Central memory CD4-positive, alpha-beta T cell (primary cell): ENCODE results near the gene SCARF2.
"Not testable (repeated sequence)": the region's sequence is repeated elsewhere in the genome, so short reads cannot be mapped to it uniquely, and the experiment has no call there.

ENCODE experiments used
- DNase-seq: peaks from one replicate; pipeline ENCODE4 v3.0.0; 2022

SCARF2 gene

GRCh38 chr22:20425566-20426258 lies 11.9 kb downstream of the SCARF2 start:
- DNase-seq = no peak

GRCh38 chr22:20424932-20425565 lies 12.6 kb downstream of the SCARF2 start:
- no peak for DNase-seq

GRCh38 chr22:20424568-20424931 lies 13.1 kb downstream of the SCARF2 start:
- no peak for DNase-seq

DNA sequence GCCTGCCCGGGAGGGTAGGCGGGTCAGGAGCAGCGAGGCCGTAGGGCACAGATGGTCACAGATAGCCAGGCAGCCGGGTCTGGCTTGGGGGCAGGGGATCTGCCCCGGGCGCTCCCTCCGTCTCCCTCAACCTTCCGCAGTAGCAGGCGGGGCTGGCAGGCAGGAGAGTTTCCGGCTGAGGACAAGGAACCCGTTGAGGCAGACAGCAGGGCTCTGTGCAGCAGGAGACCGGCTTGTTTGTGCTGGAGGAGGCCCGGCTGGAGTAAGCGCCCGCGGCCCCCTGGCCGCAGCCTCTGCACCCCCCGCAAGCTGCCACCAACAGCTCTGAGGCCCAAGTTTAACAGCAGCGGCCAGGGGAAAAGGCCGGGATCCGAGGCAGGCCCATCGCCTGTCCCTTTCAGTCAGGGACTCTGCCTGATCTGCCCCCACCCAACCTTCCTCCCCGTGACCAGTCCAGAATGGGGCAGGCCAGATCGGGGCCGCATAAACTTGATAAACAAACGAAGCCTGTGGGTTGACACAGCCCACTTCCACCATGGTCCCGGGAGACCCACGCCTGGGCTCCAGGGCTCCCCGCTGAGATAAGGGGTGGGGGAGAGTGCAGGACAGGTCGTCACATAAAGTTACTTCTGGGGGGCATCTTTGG lies 13.6 kb downstream of the SCARF2 start:
- DNase-seq = no peak

DNA sequence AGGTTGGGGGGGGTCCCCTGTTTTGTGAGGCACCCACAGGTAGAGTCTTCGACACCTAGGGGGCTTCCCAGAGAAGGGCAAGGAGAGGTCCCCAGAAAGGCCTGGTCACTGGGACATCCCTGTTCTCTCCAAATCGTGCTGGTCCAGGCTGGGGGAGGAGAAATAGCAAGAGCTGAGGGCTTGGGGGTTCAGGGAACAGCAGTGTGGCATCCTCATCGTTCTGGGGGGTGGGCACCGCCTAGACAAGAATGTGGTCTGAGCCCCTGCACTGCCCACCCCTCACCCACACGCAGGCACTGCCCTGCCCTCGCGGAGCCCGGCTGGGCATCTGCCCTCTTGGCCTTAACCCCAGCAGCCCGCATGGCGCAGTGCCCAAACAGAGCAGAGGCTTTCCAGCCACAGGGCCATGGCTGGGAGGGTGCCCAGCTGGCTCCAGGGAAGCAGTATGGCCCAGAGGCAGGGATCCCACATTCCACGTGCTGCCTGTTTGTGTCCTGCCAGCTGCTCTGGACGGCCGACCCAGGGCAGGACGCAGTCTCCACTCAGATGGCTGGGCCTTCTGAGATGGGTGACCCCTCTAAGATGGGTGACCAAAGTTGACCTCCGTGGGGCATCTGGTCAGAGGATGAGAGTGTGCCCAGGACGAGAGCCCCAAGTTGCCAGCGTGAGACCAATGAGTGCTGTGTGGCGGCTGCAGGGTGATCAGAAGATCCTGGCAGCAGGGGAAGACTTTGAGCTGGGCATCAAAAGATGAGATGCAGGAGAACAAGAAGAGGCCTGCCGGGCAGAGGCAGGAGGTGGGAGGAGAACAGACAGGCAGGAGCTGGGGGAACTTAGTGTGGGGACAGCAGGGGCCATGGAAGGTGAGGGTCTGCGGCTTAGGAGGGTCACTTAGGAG lies 14.4 kb downstream of the SCARF2 start:
- DNase-seq = no peak

DNA sequence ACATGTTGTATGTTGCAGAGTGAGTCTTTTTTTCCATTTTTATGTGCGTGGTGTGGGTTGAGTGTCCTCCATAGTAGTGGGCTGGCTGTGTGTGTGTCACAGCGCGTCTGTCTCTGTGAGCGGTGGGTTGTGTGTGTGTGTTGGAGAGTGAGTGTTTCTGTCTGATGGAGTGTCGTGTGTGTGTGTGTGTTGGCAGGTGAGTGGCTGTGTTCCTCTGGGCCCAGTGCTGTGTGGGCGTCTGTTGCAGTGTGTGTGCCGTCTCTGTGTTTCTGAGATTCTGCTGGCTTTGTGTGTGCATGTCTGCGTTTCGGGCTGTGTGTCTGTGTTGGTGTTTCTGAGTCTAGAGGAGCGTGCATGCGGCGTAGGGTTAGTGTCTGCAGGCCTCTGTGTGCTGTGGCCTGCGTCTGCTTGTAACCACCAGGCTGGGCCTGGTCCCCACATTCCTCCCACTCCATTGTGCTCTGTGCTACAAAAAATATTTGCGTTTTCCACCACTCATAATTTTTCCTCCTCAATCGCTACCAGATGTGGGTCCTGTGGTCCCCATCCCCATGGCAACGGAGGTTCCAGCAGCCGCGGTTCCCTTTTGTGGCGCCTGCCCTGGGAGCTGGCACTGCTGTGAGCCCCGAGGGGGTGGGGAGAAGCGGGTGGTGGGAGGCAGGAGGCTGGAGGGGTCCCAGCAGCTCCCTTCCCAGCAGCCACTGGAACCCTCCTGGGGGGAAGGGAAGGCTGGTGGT lies 15.2 kb downstream of the SCARF2 start:
- no peak for DNase-seq

DNA sequence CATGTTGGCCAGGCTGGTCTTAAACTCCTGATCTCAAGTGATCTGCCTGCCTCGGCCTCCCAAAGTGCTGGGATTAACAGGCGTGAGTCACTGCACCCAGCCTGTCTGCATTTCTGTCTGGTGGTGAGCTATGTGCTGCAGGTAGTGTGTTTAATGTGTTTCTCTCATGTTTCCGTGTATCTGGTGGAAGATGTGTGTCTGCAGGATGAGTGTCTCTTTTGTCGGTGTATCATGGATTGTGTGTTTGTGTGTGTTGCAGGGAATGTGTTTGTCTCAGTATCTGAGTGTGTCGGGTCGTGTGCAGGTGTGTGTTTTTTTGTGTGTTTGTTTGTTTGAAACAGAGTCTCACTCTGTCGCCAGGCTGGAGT lies 16.1 kb downstream of the SCARF2 start:
- DNase-seq = no peak

DNA sequence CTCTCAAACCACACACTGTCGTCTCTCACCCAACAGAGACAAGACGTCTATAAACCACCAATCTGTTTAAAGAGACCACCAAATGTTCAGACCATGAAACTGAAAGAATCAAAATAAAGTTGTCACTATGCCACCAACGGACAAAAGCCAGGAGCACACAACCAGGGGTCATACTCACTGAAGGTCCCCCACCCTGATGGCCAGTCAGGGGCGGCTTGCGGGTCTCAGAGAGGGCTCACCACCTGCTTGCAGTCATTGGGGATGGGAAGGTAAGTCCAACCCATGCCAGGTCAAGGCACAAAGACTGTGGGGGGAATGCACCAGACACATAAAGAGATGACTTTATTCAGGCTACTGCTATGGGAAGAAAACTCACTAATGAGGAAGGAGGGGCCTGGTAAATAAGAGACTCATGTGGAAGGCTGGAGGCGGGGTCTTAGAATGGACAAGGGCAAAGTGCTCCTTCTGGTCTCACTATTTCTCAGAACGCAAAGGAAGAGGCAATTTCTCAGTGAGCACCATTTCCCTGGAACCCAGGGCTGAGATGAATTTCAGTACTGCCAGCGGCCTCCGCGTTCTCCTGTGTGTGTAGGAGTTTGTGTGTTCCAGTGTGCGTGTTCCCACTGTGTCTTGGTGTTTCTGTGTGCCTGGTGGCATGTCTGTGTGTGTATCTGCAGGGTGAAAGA lies 17.3 kb downstream of the SCARF2 start:
- no peak for DNase-seq

- DNase-seq = no peak
Observed at GRCh38 chr22:20419664-20419951, 18.0 kb downstream of the SCARF2 start.

DNA sequence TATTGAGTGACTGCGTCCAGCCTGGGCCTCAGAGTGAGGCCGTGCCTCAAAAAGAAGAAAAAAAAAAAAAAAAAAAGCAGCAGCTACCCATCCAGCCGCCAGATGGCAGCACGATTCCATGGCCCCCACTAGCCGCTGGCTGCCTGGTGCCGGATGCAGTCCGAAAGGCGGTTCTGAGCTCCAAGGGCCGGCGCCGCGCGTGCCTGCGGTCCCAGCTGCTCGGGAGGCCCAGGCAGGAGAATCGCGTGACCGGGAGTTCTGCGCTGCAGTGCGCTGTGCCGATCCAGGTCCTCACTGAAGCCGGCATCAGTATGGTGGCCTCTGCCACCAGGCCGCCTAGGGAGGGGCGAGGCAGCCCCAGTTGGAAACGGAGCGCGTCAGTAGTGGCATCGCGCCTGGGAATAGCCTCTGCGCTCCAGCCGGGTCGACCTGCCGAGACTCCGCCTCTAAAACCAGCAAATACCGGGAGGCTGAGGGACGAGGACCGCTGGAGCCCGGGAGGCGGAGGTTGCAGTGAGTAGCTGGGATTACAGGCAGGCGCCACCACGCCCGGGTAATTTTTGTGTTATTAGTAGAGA lies 19.3 kb downstream of the SCARF2 start:
- peak; percentile 67 for DNase-seq

DNA sequence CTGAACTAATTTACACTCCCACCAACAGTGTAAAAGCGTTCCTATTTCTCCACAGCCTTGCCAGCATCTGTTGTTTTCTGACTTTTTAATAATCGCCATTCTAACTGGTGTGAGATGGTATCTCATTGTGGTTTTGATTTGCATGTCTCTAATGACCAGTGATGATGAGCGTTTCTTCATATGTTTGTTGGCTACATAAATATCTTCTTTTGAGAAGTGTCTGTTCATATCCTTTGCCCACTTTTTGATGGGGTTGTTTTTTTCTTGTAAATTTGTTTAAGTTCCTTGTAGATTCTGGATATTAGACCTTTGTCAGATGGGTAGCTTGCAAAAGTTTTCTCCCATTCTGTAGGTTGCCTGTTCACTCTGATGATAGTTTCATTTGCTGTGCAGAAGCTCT lies 21.9 kb downstream of the SCARF2 start:
- DNase-seq = not testable (repeated sequence)

GRCh38 chr22:20415241-20415640 lies 22.4 kb downstream of the SCARF2 start:
- not testable (repeated sequence) for DNase-seq

GRCh38 chr22:20414450-20414849 lies 23.2 kb downstream of the SCARF2 start:
- DNase-seq = no peak

- DNase-seq = no peak
Observed at GRCh38 chr22:20414059-20414440, 23.6 kb downstream of the SCARF2 start.

GRCh38 chr22:20413217-20414058 lies 24.2 kb downstream of the SCARF2 start:
- DNase-seq = no peak

DNA sequence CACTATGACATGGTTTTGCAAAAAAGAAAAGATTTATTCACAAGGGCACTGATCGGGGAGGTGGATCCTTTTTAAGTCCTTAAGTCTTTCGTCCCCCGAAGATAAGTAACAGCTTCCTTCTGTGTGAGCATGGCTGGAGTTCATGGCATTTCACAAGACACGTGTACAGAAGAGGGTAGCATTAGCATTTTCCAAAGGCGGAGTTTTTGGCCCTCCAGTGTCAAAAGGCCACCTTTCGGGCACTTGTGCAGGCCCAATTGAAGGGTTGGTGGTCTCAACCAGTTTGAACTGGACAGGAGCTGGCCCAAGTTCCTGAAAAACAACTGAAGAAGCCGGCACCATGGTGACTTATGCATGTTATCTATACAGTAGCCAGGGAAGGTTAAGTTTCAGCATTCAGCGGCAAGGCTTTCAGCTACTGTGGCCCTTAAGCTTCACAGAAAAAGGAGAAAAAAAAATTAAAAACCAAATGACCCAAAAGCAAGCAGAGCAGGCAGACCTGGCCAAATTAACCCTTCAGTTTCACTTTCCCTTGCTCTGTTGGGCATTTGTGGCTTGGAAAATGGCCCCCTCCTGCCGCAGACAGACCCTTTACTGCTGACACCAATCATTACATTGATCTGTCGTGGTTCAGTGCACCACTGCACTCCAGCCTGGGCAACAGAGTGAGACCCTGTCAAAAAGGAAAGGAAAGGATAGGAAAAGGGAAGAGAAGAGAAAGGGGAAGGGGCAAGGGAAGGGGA lies 25.0 kb downstream of the SCARF2 start:
- no peak for DNase-seq

DNA sequence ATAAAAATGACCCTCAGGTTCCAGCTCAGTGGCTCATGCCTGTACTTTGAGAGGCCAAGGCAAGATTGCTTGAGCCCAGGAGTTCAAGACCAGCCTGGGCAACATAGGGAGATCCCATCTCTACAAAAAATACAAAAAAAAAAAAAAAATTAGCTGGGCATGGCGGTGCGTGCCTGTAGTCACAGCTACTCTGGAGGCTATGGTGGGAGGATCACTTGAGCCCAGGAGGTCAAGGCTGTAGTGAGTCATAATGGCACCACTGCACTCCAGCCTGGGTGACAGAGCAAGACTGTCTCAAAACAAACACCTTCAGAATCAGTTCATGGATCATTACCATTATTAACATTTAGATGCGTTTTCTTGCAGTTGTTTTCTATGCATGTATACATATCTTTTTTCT lies 28.2 kb downstream of the SCARF2 start:
- not testable (repeated sequence) for DNase-seq

DNA sequence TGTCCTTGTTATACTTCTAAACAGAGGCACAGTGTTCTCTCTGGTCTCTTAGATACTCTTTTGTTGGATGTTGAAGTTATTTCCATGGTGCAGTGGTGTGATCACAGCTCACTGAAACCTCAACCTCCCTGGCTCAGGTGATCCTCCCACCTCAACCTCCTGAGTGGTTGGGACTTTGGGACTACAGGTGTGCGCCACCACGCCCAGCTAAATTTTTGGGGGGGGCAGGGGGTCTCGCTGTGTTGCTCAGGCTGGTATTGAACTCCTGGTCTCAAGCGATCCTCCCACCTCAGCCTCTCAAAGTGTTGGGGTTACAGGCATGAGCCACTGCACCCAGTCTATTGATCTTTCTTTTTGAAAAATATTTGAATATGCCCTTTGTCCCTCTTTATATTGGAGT lies 28.7 kb downstream of the SCARF2 start:
- no peak for DNase-seq

DNA sequence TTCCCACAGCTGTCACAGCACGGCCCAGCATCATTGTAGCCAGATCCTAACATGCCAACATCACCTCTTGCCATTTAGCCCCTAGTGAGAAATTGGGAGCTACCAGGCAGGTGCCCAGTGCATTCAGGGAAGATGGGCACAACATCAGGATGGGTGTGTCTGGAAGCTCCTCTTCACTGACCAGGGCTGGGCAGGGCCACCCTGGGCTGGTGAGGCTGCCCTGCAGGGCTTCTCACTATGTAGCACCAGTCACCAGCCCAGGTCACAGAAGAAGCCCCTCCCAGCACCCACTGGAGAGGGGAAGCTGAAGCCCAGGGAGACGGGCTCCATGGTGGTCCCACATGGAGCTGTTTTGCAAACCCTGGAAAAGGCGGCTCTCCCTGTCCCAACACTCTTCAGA lies 29.8 kb downstream of the SCARF2 start:
- no peak for DNase-seq
